HG02678 (cell line): ENCODE results near the gene FAU.
"Not testable (repeated sequence)": the region's sequence is repeated elsewhere in the genome, so short reads cannot be mapped to it uniquely, and the experiment has no call there.

Source experiments
- ATAC-seq: cut with Tn5 transposase; IDR thresholded peaks from one replicate; pipeline ENCODE4 v1.9.1; 2021; ENCODE audit warnings: mild to moderate bottlenecking, moderate library complexity; ENCODE audit not compliant: unreplicated experiment

FAU gene

DNA sequence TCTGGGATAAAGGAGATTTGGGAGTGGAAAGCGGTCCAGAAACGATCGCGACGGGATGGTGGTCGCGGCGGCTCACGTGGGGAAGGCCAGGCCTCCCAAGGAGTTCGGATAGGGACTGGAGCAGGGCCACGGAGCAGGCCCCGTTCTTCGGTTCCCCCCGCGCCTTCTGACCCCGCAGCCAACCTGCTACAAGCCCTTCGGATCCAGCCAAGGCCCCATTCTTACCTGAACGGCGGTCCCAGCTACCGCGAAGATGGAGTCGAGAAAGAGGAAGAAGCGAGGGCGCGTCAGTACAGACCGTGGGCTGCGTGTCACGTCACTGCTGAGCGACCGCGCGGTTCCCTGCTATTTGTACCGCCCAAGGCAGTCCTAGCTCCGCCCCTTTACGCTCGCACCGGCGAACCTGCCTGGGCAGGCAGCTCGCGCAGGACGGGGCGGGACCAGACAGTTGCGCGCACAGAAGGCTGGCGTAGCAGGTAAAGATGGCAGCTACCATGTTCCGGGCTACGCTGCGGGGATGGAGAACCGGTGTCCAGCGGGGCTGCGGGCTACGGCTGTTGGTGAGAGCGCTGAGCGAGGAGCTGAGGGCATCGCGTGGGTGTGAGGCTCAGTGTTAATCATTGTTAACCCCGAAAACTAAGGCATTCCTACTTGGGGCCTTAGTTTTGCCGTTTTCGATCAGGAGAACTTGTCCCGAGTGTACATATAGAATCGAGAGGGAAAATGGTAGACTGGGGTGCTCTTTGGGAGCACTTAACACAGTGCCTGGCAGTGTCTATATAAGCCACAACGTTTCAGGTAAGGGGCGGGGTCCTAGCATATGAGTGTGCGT lies at the start of gene FAU, which contains the start of gene MRPL49:
Gene FAU, minus strand, starts transcription at position 270 of the 832 bp plus-strand sequence. CDS start 321 bp downstream, outside the sequence.
Gene MRPL49, plus strand, starts transcription at position 457 of the 832 bp plus-strand sequence. Its CDS starts 26 bp downstream, at position 483.
- ATAC-seq = peak; percentile 72

DNA sequence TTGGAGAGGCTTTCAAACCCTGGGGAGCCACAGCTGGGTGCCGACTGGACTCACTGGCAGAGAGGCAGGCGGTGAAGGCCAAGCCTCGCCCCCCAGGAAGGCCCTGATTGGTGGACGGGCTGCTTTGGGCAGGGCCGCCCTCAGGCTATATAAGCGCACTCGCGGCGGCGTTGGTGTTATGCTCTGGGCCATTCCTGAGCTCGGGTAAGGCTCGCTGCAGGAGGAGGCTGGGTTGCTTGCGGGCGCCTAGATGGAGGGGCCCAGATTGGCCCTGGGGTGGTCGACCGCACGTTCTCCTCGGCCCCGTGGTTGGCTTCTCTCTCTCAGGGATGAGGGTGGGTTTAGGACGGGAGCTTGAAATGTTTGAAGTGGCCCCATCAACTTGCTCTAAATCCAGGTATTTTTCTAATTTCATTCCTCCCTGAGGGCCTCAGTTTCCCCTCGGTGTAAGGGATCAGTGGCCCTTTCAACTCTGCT lies 48.2 kb upstream of the FAU start, which contains the start of gene SPDYC:
Gene SPDYC, plus strand, starts transcription at position 176 of the 477 bp plus-strand sequence. CDS start 1,125 bp downstream, outside the sequence.
- no peak for ATAC-seq

DNA sequence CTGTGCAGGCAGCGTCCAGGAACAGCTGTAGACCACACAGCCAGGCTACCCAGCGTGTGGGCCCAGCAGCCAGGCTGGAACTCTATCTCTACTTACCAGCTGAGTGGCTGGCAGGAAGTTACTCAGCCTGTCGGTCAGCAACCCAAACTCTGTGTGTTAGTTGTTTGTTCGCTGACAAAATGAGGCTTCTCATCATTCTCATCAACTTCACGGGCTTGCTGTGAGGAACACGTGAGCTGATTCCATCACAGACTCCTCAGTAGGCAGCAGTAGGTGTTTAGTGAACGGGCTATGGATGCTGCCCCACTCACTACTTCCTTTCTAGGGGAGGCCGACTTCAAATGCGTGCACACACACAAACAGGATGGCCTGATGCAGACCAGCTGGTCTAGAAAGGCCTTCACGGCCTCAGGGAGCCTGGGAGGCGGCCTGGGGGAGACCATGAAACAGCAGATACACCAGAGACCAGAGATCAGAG lies 47.3 kb upstream of the FAU start:
- no peak for ATAC-seq

DNA sequence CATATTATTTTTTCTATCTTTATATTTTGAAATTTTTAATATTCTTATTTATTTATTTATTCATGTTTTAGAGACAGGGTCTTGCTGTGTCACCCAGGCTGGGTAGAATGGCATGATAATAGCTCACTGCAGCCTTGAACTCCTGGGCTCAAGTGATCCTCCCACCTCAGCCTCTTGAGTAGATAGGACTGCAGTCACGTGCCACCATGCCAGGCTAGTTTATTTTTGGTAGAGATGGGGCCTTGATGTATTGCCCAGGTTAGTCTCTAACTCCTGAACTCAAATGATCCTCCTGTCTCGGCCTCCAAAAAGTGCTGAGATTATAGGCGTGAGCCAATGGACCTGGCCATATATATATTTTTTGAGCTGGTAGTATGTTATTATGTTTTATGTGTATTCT lies 45.7 kb upstream of the FAU start:
- no peak for ATAC-seq

DNA sequence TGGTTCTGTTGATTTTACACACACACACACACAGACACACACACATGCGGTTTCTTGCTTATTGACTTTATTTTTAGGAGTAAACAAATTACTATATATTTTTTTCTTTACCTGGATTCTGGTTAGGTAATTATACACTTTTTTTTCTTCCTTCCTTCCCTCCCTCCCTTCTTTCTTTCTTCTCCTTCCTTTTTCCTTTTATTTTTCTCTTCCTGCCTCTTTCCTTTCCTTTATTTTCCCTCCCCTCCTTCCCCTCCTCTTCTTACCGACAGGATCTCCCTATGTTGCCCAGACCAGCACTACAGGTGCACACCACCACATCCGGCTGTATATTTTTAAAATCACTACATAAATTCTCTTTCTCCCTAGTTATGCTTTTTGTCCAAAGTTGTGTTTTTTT lies 45.0 kb upstream of the FAU start:
- ATAC-seq = no peak

DNA sequence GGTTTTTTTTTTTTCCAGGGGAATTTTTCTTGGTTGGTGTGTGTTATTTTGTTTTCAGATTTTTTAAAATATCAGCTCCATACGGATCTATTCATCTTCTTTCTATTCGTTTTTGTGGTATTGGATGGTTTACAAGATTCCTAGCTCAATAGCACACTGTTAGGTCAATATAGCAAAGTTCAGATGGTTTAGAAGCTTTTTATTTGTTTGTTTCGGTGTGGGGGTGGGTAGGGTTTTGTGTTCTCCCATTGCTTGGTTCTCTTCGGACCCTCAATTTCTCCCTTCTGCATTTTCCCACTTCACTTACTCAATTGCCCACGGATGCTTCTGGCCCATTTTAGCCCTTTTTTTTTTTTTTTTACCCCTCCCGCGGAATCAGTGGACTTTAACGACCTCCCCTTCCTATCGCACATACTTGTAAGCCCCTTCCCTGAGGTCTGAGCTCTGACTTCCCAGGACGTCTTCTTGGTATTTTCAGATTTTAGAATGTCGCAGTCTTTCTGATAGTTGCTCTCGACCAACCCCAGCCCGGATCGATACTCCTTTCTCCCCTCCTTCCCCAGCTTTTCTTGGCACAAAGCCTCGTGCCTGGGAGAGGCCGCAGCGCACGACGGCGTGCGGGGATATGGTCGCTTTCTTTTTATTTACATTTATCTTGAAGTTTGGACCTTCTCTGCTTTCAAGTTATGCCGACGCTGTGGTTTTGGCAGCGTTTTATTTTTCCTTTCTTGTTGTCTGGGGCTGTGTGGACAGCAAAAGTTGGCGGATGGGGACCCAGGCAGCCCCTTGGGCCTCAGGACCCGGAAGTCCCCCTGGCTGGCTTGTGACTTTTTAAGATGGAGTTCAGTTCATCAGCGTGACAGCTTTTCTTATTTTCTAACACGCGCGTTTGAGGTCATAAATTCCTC lies 43.7 kb upstream of the FAU start:
- ATAC-seq = no peak

DNA sequence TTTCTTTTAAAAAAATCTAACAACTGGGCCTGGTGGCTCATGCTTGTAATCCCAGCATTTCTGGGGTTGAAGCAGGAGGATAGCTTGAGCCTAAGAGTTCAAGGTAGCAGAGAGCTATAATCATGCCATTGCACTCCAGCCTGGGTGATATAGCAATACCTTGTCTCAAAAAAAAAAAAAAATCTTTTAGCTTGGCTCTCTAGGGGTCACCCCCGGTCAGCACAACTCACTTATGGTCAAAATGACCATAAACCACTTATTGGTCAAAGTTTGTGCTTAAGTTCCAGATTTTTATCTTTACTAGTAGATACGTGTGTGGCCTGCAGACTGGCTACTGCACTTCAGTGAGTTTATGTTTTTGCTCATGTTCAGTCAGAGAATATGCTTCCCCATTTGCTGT lies 41.8 kb upstream of the FAU start:
- ATAC-seq = no peak

DNA sequence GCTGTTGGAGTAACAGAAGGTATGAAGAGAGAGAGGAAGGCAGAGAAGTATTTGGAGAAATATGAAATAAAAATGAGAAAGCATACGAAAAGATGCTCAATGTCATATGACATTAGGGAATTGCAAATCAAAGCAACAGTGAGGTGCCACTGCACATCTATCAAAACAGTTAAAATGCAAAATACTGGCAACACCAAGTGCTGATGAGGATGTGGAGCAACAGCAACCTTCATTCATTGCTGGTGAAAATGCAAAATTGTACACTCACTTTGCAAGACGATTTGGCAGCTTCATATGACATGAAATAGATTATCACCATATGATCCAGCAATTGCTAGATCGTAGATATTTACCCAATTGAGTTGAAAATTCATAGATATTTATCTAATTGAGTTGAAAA lies 38.7 kb upstream of the FAU start:
- no peak for ATAC-seq

DNA sequence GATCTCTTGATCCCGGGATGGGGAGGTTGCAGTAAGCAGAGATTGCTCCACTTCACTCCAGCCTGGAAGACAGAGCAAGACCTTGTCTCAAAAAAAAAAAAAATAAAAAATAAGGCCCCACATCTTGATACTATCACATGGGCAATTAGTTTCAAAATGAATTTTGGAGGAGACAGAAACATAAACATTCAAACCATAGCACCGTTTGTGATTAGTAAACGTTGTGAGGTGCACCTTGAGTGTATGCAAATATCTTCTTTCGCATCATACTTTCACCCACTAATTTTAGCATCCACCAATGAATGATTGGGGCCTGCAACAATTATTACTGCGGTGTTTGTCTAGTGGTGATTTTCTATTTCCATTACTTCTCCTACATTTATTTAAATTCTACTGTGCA lies 37.1 kb upstream of the FAU start:
- peak; percentile 60 for ATAC-seq

DNA sequence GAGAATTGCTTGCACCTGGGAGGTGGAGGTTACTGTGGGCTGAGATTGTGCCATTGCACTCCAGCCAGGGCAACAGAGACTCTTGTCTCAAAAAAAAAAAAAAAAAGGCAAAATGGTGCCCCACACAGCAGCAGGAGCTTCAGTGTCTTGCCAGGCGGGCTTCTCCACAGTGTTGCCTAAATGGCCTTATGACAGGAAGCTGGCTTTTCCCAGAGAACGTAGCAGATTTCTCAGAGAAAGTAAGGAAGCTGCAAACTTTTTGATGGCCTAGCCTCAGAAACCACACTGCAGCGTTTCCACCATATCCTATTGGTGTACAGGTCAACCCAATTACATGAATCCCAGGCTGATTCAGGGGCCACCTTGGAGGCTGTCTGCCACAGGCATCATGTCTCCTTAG lies 35.4 kb upstream of the FAU start:
- ATAC-seq = no peak

DNA sequence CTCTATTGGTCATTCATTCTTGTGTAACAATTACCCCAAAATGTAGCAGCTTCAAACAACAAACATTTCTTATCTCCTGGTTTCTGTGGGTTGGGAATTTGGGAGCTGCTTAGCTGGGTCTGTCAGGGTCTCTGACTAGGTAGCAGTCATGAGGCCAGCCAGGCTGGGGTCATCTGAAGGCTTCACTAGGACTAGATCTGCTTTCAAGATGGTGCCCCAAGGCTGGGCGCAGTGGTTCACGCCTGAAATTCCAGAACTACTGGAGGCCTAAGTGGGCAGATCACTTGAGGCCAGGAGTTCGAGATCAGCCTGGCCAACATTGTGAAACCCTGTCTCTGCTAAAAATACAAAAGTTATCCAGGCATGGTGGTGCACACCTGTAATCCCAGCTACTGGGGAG lies 35.0 kb upstream of the FAU start:
- ATAC-seq = no peak

DNA sequence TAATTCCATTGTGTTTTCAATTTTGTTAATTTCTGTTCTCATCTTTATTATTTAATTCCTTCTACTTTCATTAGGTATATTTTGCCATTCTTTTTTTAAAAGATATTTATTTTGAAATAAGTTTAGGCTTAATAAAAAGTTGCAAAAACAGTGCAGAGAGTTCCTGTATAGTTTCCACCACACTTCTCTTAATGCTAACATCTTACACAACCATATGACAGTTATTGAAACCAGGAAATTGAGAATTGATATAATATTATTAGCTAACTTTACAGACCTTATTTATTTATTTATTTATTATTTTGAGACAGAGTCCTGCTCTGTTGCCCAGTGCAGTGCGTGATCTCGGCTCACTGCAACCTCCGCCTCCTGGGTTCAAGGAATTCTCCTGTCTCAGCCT lies 34.3 kb upstream of the FAU start:
- ATAC-seq = no peak

DNA sequence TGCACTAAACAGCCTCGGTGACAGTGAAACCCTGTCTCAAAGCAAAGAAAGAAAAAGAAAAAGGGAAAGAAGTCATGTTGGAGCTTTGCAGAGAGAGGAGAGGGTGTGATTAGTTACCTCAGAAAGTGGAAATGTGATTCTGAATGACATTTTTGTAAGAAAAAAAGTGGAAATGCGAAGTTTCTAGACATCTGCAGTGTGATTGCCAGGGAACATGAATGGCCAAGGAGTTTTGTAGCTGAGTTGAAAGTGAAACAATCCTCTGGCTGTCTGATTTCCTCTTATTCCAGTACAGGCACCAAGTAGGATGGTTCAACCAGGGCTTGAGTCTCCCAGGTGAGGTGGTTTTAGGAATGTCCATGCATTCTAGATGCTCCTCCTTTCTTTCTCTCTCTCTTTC lies 30.2 kb upstream of the FAU start:
- ATAC-seq = no peak

DNA sequence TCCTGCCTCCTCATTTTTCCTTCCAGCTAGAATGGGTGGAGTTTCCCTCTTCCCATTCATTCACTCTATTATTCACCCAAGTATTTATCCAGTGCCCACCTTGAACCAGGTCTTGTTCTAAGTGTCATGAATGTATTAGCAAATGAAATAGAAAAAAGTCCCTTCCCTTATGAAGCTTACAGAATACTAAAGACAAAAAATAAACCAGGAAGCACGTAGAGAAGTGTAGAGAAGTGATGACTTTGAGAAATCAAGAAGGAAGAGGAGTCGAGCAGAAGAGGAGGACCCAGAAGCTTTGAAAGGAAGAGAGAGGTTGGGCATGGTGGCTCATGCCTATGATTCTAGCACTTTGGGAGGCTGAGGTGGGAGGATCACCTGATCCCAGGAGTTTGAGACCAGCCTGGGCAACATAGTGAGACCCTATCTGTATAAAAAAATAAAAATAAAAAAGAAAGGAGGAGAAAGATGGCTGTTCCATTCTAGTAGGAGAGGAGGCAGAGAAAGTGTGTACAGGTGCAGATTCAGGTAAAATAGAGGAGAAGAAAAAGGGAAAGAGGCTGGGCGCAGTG lies 29.5 kb upstream of the FAU start:
- no peak for ATAC-seq

DNA sequence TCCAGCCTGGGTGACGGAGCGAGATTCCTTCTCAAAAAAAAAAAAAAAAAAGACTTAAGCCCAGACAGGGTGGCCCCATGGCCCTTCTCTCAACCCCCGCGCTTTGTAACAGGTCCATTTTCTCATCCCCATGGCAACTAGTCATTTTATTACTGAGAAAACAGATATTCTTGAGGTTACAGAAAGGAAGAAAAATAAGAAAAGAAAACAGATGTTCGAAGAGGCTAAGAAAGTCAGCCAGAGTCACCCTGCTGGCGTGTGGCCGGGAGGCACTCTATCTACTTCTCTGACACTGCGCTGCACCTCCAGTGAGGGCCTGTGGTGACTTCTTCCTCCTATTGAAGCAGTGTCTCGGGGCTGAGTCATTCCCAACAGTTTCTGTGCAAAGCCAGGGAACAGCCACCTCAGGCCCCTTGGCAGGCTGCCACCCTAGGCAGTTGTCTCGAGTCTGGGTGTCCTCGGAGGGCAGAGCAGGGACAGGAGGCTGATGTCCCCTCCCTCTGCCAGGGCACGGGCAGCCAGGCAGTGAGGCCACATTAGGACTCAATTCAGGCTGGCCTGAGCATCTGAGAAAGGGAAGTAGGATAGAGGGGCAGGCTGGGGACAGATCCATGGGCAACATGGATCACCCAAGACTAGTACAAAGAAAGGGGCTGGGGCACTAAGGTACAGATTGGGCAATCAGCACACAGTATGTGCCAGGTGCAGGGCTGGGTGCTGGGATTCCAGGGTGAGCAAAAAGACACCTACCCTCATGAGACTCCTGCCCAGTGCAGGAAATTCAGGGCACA lies 28.8 kb upstream of the FAU start:
- peak; percentile 45 for ATAC-seq

DNA sequence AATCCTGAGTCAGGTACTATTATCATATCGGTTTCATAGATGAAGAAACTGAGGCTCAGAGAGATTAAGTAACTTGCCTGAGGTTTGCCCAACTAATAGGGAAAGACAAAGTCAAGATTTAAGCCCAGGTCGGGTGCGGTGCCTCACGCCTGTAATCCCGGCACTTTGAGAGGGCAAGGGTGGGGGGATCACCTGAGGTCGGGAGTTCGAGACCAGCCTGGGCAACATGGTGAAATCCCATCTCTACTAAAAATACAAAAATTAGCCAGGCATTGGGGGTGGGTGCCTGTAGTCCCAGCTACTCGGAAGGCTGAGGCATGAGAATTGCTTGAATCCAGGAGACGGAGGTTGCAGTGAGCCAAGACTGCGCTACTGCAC lies 28.2 kb upstream of the FAU start:
- not testable (repeated sequence) for ATAC-seq

DNA sequence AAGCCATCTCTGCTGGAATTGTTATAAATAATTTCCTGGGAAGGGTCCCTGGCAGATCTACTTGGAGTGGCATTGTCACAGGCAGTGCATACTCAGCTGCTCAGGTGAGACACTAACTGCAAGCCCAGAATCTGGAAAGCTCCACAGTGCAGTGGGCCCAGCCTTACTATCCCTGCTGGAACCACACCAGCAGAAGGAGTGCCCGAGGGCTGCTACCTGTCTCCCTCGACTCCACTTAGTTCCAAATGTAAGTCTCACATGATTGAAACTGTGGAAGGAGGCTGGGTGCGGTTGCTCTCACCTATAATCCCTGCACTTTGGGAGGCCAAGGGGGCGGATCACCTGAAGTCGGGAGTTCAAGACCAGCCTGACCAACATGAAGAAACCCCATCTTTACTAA lies 26.7 kb upstream of the FAU start:
- ATAC-seq = no peak

DNA sequence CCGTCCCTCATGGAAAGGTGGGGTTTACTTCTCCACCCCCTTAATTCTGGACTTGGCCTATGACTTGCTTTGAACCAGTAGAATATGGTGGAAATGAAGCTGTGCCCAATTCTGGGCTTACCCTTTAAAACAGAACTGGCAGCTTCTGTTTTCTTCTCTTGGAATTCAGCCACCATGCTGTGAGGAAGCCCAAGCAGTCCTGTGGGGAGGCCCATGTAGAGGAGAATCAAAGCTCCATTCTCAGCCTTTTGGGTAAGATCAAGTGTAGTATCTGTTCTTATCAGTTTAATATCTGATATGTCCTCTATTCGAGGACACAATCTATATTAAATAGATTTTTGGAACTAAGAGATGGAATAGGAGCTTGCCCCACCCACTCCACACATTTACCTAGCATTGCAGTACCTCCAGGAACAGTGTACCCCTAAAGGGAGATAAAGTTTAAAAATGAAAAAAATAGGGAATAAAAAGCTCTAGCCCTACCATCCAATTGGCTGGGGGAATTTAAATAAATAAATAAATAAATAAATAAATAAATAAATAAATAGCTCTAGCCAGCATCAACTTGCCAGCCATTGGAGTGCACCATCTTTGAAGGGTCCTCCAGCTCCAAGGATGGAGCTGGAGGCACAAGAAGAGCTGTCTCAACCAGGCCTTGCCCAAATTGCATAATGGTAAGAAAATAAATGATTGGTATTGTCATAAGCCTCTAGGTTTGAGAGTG lies 25.6 kb upstream of the FAU start:
- no peak for ATAC-seq

DNA sequence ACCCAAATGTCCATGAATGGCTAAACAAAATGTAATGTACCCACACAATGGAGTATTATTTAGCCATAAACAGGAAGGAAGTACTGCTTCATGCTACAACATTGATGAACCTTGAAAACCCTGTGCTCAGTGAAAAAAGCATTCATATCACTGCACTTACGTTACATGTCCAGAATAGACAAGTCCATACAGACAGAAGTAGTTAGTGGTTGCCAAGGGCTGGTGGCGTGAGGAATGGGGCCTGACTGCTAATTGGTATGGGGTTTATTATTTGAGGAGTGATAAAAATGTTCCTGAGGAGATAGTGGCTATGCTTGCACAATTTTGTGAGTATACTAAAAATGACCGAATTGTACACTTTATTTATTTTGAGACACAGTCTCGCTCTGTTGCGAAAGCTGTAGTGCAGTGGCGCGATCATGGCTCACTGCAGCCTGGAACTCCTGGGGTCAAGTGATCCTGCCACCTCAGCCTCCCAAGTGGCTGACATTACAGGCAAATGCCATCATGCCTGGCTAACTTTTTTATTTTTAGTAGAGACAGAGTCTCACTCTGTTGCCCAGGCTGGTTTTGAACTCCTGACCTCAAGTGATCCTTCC lies 20.1 kb upstream of the FAU start:
- ATAC-seq = no peak
